ENCODE results near the gene RPAP3.
"Not testable (repeated sequence)": the region's sequence is repeated elsewhere in the genome, so short reads cannot be mapped to it uniquely, and the experiment has no call there.

The RPAP3 gene

GRCh38 chr12:47636908-47637780, 68.7 kb downstream of the RPAP3 start:
- H3K4me3 ChIP-seq (replicated peaks; ENCODE audit: low read depth, low read length): no peak overlapping the region
- peak; percentile 30 for DNase-seq (ENCODE audit: low read depth)
- peak; percentile 54 for TF ChIP-seq CTCF (IDR thresholded peaks at IDR 0.05; ENCODE audit: low read length, missing control alignments)

- not testable (repeated sequence) for H3K4me3 ChIP-seq (replicated peaks; ENCODE audit: low read depth, low read length); DNase-seq (ENCODE audit: low read depth)
Measured at GRCh38 chr12:47635770-47636169, 70.1 kb downstream of the RPAP3 start.

GRCh38 chr12:47634127-47634526, 71.7 kb downstream of the RPAP3 start:
- TF ChIP-seq CTCF (IDR thresholded peaks at IDR 0.05; ENCODE audit: low read length, missing control alignments): no peak
- no peak overlapping the region for H3K4me3 ChIP-seq (replicated peaks; ENCODE audit: low read depth, low read length)
- DNase-seq (ENCODE audit: low read depth): no peak

- DNase-seq (ENCODE audit: low read depth): no peak
- no peak overlapping the region for H3K4me3 ChIP-seq (replicated peaks; ENCODE audit: low read depth, low read length)
- no peak for TF ChIP-seq CTCF (IDR thresholded peaks at IDR 0.05; ENCODE audit: low read length, missing control alignments)
Measured at GRCh38 chr12:47621960-47622359, 83.9 kb downstream of the RPAP3 start.

GRCh38 chr12:47617476-47617875, 88.4 kb downstream of the RPAP3 start:
- no peak for TF ChIP-seq CTCF (IDR thresholded peaks at IDR 0.05; ENCODE audit: low read length, missing control alignments)
- DNase-seq (ENCODE audit: low read depth): no peak
- H3K4me3 ChIP-seq (replicated peaks; ENCODE audit: low read depth, low read length): no peak overlapping the region

- no peak overlapping the region for H3K4me3 ChIP-seq (replicated peaks; ENCODE audit: low read depth, low read length)
- TF ChIP-seq CTCF (IDR thresholded peaks at IDR 0.05; ENCODE audit: low read length, missing control alignments): no peak
- DNase-seq (ENCODE audit: low read depth): peak; percentile 13
Measured at GRCh38 chr12:47616440-47616839, 89.4 kb downstream of the RPAP3 start.

GRCh38 chr12:47615711-47616110, 90.1 kb downstream of the RPAP3 start:
- no peak overlapping the region for H3K4me3 ChIP-seq (replicated peaks; ENCODE audit: low read depth, low read length)
- no peak for TF ChIP-seq CTCF (IDR thresholded peaks at IDR 0.05; ENCODE audit: low read length, missing control alignments)
- DNase-seq (ENCODE audit: low read depth): no peak
